ENCODE results near the gene ZNF518A. TPM values are rescaled to one million over a fixed set of nuclear protein-coding genes. Genes with fewer than 3 reads are reported as not detected.

The ZNF518A gene
- total RNA-seq (10 to 100 TPM; 22.0 to 45.7 (median 34.0) TPM), polyA plus RNA-seq (1 to 10 TPM; 5.1 to 6.6 (median 6.4) TPM)
- long read RNA-seq, donor 1, full-length matches to known transcripts = 1 of 12 reads
- long read RNA-seq, donor 1, partial matches to known transcripts = 11 of 12 reads
- long read RNA-seq, donor 1, other reads (novel, unspliced or antisense) = 0 of 12 reads
- long read RNA-seq, donor 2, full-length matches to known transcripts = 1 of 1 reads
- long read RNA-seq, donor 2, partial matches to known transcripts = 0 of 1 reads
- long read RNA-seq, donor 2, other reads (novel, unspliced or antisense) = 0 of 1 reads

DNA sequence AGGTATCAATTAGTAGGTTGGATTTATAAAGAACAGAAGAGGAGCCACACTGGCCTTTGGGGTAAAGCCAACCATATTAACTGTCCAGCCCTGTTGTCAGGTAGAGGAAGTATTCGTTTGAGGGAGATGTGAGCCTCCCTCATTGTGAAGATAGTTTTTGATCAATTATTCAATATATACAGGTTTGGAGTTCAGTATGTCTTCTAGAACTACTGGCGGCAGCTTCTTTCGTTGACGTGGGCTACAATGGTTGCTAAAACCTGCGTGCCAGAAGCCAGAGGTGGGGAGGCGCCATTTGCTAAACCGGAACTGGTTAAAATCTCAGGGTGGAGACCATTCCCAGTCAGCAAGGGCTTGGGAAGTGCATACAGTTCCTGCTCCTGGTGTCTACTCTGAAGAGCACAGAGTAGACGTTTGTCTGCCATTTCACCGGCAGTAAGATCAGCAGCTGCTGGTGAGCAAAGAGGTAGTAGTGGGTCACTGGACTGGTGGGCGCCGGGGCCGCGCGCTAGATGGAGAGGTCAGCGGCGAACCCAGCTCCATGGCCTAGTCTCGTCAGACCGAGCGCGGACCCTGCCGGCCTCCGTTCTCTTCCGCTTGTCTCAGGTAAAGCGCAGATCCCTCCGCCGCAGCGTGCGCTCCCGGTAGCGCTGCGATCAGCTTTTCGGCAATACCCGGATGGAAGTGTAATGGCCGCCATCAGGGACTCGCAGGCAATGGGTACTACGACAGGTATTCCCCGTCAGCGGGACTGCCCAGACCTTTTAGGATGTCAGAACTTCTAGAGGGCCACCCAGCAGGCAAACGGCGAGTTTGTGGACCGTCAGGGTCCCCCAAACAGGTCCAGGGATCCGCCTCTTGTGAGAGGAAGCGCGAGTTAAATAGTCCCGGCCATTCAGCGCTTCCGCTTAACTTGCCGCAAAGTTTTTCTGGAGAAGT lies at the start of gene ZNF518A:
TSS of gene ZNF518A (plus strand) at position 911 of the 939 bp plus-strand sequence. CDS start 26,026 bp downstream, outside the sequence.
- 10 to 11% (median 11%) methylated on average over 42 to 48 of the region's 48 CpGs for WGBS, 5 donors
- Histone ChIP-seq H3K4me1 (peaks cover 6 to 24% (median 20%) of the 10 kb centered on the region in 6 donors), H3K36me3 (peaks cover 0 to 22% (median 14%) of the 10 kb centered on the region in 6 donors), H3K4me3 (peak within 1 kb of the TSS; percentile 43 to 83 (median 68)), H3K27me3 (replicated peaks in 1 of 7) (peaks cover 0 to 41% (median 14%) of the 10 kb centered on the region in 7 donors), H3K9me3 (peaks cover 0 to 9% (median 2%) of the 10 kb centered on the region in 8 donors), H3K27ac (peak within 1 kb of the TSS; percentile 95 to 100 (median 98))
- DNase-seq = peak; percentile 97
- intact Hi-C loops (cut with DNase I; ENCODE audit: low total_unique reads) = loop anchor here (5.0 kb wide), 1 partner anchor 37 kb away; no protein-coding TSS in a partner anchor
- TF ChIP-seq POLR2A (IDR thresholded peaks at IDR 0.05) = peak in 1 of 3 donors; percentile 59
- TF ChIP-seq POLR2AphosphoS5 (IDR thresholded peaks at IDR 0.05) = peak; percentile 86 to 89 (median 88)
- TF ChIP-seq, protein P1, sequence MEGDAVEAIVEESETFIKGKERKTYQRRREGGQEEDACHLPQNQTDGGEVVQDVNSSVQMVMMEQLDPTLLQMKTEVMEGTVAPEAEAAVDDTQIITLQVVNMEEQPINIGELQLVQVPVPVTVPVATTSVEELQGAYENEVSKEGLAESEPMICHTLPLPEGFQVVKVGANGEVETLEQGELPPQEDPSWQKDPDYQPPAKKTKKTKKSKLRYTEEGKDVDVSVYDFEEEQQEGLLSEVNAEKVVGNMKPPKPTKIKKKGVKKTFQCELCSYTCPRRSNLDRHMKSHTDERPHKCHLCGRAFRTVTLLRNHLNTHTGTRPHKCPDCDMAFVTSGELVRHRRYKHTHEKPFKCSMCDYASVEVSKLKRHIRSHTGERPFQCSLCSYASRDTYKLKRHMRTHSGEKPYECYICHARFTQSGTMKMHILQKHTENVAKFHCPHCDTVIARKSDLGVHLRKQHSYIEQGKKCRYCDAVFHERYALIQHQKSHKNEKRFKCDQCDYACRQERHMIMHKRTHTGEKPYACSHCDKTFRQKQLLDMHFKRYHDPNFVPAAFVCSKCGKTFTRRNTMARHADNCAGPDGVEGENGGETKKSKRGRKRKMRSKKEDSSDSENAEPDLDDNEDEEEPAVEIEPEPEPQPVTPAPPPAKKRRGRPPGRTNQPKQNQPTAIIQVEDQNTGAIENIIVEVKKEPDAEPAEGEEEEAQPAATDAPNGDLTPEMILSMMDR (IDR thresholded peaks at IDR 0.05 in 8 of 11, conservative IDR thresholded peaks at IDR 0.05 in 3 of 11) = peak in 3 of 11 experiments; percentile 10 to 19 (median 16)

DNA sequence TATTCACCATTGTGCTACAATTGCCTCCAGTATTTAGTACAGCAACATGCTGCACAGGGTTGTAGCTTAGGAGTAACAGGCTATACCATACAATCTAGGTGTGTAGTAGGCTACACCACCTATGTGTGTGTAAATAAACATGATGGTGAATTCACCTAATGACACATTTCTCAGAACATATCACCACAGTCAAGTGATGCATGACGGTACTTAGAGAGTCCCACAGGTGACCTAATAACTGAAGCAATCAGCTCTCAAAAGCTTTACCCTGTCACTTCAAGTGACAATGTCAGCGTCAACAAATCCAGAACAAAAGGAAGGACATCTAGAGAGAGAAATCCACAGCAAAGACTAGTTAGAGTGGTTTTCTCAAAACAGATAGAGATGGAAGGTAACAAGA lies 47.9 kb upstream of the ZNF518A start:
- 78 to 97% (median 88%) methylated on average over 2 of the region's 2 CpGs for WGBS, 5 donors
- Histone ChIP-seq H3K36me3 (peaks cover 0 to 21% (median 0%) of the 10 kb centered on the region in 6 donors), H3K4me1 (no peaks in the 10 kb centered on the region), H3K9me3 (no peaks in the 10 kb centered on the region), H3K27me3 (replicated peaks in 1 of 7) (no peaks in the 10 kb centered on the region), H3K27ac (no peak overlapping the region), H3K4me3 (no peak overlapping the region)
- DNase-seq = no peak
- TF ChIP-seq POLR2AphosphoS5 (IDR thresholded peaks at IDR 0.05) (no peak), POLR2A (IDR thresholded peaks at IDR 0.05) (no peak)
- TF ChIP-seq, protein P1 (IDR thresholded peaks at IDR 0.05 in 8 of 11, conservative IDR thresholded peaks at IDR 0.05 in 3 of 11) = no peak
- intact Hi-C loops (cut with DNase I; ENCODE audit: low total_unique reads) = no loop called here

DNA sequence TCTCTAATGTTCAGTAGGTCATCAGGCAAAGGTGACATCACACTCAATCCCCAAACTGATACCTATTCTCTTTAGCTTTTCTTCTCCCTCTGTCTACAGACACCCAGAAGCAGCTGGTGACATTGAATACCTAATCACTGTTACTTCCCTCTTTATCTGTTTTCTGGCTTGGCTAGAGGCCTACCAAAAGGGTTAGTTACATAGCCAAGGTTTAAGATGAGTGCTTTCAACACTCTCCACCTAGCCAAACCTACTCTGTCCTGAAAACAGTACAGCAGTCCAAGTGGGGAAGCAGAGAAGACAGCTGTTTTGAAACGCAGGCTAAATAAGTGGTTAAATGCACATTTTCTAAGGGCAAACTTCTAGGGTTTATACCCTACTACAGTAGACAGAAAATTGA lies 47.3 kb upstream of the ZNF518A start:
- H3K36me3 ChIP-seq = peaks cover 0 to 24% (median 0%) of the 10 kb centered on the region in 6 donors
- H3K9me3 ChIP-seq = no peaks in the 10 kb centered on the region
- intact Hi-C loops (cut with DNase I; ENCODE audit: low total_unique reads) = no loop called here
- TF ChIP-seq POLR2A (IDR thresholded peaks at IDR 0.05) (no peak), POLR2AphosphoS5 (IDR thresholded peaks at IDR 0.05) (no peak)
- TF ChIP-seq, protein P1 (IDR thresholded peaks at IDR 0.05 in 8 of 11, conservative IDR thresholded peaks at IDR 0.05 in 3 of 11) = no peak
- H3K4me3 ChIP-seq = no peak overlapping the region
- no peaks in the 10 kb centered on the region for H3K4me1 ChIP-seq
- DNase-seq = no peak
- 82 to 91% (median 88%) methylated on average over 1 of the region's 1 CpG for WGBS, 5 donors
- no peak overlapping the region for H3K27ac ChIP-seq
- no peaks in the 10 kb centered on the region for H3K27me3 ChIP-seq (replicated peaks in 1 of 7)
